NCI-H1048 (cell line): ENCODE results near the gene PTPRT.

Experiments used
- DNase-seq: peaks from one replicate; lab custom pipeline; 2025; lab: John Stamatoyannopoulos, UW

Gene PTPRT

GRCh38 chr20:42714298-42715141 lies 475.2 kb downstream of the PTPRT start:
- DNase-seq = no peak

DNA sequence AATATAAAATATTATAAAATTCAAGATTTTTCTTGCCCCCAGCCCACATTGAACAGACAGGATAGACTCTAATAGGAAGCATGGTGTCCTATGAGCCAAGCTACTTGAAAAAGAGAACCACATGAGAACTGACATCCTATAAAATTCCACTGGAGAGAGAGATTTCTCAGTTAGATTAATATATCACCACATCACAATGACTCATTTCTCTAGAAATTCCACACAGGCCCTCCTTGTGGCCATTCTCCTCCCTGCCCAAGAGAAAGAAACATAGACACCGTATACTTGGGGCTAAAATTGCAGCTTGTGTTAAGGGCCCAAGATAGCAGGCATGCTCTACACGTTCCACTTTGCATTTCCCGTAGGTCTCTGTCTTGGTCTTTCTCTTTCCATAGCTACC lies 481.4 kb downstream of the PTPRT start:
- DNase-seq = no peak

GRCh38 chr20:42706759-42707158 lies 482.9 kb downstream of the PTPRT start:
- DNase-seq = no peak

DNA sequence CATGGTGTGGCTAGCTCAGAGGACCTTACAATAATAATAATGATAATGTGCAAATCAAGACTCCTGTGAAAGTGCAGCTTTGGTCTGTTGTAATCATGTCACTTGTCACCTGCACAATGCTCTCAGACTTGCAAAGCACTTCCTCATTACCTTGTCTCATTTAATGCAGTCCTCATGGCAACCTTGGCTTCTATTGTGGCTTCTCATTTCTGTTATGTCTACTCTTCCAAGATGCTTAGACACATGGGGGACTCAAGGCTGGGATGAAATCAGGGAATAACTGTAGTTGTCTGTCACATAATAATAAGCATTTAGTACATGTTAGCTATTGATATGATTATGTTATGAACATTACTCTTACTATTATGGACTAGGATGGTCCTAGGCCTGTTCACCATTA lies 484.2 kb downstream of the PTPRT start:
- DNase-seq = no peak

- no peak for DNase-seq
Measured at GRCh38 chr20:42703744-42704143, 486.0 kb downstream of the PTPRT start.

- DNase-seq = no peak
Measured at GRCh38 chr20:42701948-42702347, 487.8 kb downstream of the PTPRT start.

DNA sequence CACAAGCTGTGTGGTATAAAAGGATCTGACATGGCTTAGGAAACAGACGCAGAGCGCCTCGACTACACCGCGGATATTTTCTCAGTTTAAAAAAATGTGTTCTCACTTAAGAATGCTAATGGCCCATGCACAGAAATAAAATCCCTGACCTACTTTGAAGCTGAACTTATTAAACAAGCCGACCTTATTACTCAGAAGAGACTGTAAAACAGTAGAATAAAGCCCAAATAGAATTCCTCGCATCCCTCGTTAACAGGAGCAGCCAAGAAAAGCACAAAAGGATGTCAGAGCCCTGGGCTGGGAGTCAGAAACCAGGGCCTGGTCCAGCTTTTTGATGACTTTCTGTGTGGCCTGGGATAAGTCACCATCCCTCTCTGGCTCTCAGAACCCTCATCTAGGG lies 489.3 kb downstream of the PTPRT start:
- DNase-seq = no peak

DNA sequence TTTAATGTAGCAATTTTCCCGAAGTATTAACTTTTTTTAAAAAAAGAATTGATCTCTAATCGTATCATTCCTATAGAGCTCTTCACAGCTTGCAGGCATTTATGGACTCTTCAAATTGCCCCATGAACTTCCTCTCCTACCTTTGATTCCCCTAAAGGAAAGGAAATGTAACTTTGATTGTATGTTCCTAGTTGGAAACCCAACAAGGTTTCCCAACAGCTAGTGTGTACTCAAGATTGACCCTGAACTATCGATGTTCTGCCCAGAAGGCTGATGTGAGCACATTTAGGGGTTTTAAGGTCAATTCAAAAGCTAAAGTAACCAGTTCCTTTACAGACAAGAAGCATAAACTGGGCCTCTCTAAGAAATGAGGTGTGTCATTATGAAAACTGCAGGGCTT lies 491.7 kb downstream of the PTPRT start:
- no peak for DNase-seq

GRCh38 chr20:42690842-42691437 lies 498.8 kb downstream of the PTPRT start:
- DNase-seq = no peak

GRCh38 chr20:42688576-42688975 lies 501.1 kb downstream of the PTPRT start:
- DNase-seq = no peak

GRCh38 chr20:42686057-42686456 lies 503.6 kb downstream of the PTPRT start:
- no peak for DNase-seq

DNA sequence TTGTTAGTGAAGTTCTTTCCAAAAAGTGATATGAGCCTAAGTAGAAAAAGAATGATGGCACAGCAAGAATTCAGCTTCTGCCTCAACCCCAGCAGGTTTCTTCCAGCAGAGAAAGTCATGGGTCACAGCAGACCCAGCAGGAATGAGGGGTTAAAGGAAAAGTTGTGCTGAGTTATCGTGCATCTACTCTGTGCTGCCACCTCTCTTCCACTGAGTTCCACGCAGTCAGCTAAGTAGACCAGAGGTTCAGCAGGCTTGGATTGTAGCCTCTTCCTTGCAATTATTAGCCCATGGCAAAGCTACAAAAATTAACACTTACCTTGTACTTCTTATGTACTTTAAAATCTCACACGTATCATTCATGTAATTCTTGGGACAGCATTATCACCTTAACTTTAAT lies 510.8 kb downstream of the PTPRT start:
- no peak for DNase-seq

DNA sequence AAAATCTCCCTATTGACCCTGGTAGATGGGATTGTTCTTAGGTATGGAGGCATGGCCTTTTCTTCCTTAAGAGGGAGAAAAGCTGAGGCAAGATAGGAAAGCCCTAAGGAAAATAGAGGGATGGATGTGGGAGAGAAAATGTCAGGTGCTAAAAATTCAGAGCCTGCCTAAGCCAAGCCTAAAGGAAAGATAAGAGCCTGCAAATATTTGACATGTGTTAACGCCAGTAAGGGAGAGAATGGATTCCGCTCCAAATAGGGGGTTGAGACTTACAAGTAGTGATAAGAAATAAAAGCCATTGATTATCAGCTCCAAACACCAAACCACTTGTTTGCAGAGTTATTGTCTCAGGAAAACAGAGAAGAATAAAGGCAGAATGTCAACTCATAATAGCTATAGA lies 533.6 kb downstream of the PTPRT start:
- DNase-seq = no peak

DNA sequence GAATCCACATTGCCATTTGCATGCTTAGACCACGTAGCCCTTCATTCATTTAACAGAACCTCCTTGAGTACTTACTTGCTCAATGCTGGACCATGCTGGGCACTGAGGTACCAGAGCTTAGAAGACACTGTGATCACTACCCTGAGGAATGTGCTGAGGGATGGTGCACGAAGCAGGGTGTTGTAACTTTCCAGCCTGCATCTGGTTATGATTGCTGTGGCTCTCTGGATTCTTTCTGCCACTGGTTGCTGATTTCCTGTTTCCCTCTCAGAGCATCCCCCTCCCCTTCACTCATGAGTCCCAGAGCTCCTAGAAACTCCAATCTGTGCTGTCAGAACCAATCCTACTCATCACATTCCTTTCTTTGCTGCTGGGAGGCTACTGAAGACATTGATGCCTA lies 537.4 kb downstream of the PTPRT start:
- no peak for DNase-seq

- no peak for DNase-seq
Measured at GRCh38 chr20:42650191-42650746, 539.4 kb downstream of the PTPRT start.

DNA sequence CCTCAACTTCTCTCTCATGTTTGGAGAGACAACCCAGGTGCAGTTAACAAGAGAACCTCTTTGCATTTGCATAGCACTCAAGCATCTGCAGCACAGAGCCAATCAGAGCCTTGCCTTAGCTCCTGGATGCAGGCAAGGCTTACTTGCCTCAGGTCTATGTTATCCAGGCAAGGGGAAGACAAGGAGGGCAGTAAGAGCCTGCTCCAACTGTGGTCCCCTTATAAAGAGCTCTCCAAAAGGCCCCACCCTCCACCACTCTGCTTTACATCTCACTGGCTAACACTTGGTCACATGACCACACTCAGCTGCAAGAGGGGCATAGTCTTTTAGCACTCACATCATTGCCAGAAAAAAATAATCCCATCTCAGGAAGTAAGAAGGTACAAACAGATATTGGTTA lies 540.0 kb downstream of the PTPRT start:
- no peak for DNase-seq

- no peak for DNase-seq
Measured at GRCh38 chr20:42646250-42646649, 543.5 kb downstream of the PTPRT start.

DNA sequence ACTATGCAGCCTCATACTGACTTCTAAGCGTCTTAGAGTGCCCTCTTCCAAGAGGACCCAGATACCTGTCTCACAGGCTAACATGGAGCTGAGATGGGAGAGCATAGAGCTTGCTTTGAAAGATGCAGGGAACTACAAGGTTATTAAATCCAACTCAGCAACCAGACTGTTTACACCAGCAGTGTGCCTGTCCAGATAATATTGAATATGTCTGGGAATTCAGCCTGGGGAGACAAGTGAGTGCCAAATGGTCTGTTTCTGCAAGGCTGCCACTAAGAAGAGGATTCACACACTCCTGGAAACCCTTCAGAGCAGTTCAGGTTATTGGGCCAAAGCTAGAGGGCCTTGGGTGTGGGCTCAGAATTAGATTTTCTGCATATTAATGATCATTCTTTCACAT lies 547.8 kb downstream of the PTPRT start:
- DNase-seq = no peak

- no peak for DNase-seq
Measured at GRCh38 chr20:42639140-42639539, 550.6 kb downstream of the PTPRT start.

DNA sequence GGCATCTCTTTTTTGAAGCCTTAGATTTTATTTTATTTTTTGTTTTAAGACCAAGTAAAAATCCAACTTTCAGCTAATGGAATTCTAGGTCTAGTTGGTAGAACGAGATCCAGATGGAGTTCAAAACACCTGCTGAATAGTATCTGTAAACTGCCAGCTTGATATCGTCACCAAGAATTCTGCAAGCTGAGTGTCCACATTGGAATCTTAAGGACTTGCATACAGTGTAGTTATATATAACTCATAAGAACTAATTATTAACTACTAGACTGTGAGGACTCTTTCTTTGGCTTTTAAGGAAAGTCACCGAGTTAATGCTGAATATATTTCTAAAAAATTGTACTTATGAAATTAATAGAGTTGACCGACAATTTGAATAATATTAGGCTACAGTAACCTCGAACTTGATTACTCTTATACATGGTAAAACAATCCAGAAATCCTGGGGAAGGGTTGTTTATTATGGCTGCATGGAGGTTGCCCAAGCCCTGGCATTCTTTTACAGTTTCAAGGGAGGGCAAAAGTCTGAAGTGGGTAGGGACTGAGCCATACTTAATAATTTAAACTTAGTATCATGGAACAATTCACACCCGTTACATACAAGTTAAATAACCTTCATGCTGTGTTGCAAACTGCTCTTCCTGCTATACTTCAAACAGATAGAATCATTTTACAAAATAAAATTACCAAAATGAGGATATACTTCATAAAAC lies 553.9 kb downstream of the PTPRT start:
- no peak for DNase-seq

- no peak for DNase-seq
Measured at GRCh38 chr20:42634156-42634555, 555.5 kb downstream of the PTPRT start.

DNA sequence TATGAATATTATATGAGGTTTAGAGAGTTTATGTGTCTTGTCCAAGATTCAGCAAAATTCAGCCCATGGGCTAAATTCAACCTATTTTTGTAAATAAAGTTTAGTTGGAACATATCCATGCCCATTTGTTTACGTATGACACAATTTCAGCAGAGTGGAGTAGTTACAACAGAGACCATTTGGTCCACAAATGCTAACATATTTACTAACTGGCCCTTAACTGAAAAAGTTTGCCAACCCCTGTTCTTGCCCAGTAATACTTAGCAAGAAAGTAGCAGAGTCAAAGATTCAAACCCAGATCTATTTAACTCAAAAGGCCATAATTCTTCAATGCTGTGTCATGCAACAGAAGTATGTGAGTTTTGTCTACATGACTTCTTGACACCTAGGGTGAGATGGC lies 561.0 kb downstream of the PTPRT start:
- no peak for DNase-seq

DNA sequence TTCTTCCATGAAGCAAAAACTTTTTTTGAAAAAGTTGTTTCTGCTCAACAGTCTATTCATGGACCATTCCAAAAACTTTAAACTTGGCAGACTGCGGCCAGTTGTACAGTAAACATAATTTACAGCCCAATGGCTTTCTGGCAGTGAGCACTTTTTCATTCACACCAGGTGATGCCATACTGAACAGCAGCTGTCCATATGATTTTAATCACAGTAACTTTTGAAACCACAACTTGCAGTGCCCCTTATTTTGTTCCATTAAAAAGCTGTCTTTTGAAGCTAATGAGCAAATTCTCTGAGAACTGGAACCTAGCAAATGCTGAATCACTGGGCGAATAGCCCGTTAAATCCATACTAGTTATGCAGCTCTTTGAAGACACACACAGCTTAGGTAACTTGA lies 576.6 kb downstream of the PTPRT start:
- DNase-seq = no peak
